BLaER1 (cell line): ENCODE results near the gene CBX7.

Experiments used
- H3K27ac ChIP-seq: shearing (Covaris generic); formaldehyde crosslinking; 2 replicates; pipeline ENCODE4 v1.8.1; 2022
- H3K27me3 ChIP-seq: shearing (Covaris generic); formaldehyde crosslinking; 2 replicates; pipeline ENCODE4 v1.8.1; 2022
- H3K36me3 ChIP-seq: shearing (Covaris generic); formaldehyde crosslinking; 2 replicates; pipeline ENCODE4 v1.8.1; 2022
- H3K4me1 ChIP-seq: shearing (Covaris generic); formaldehyde crosslinking; 2 replicates; pipeline ENCODE4 v1.8.1; 2022
- H3K4me2 ChIP-seq: shearing (Covaris generic); formaldehyde crosslinking; 2 replicates; pipeline ENCODE4 v1.8.1; 2022
- H3K4me3 ChIP-seq: shearing (Covaris generic); formaldehyde crosslinking; 2 replicates; pipeline ENCODE4 v1.8.1; 2022
- H3K9ac ChIP-seq: shearing (Covaris generic); formaldehyde crosslinking; 2 replicates; pipeline ENCODE4 v1.8.1; 2022
- H3K9me3 ChIP-seq: shearing (Covaris generic); formaldehyde crosslinking; 2 replicates; pipeline ENCODE4 v1.8.1; 2022
- H4K20me1 ChIP-seq: shearing (Covaris generic); formaldehyde crosslinking; 2 replicates; pipeline ENCODE4 v1.8.1; 2022
- Cebpa-rat ChIP-seq: shearing (Covaris generic); IDR thresholded peaks from 2 replicates; pipeline ENCODE4 v1.8.1; 2022

CBX7 gene

GRCh38 chr22:39134366-39135091 is 18.0 kb downstream of the CBX7 start:
- Histone ChIP-seq H3K36me3 (no peaks in the 10 kb centered on the region), H3K9ac (no peak overlapping the region), H3K27ac (no peak overlapping the region), H3K9me3 (no peaks in the 10 kb centered on the region), H3K4me1 (peaks cover 16% of the 10 kb centered on the region), H3K4me3 (no peak overlapping the region), H3K4me2 (no peak overlapping the region), H4K20me1 (no peaks in the 10 kb centered on the region; the same call in 1 of the 2 replicates), H3K27me3 (no peaks in the 10 kb centered on the region)
- TF ChIP-seq Cebpa-rat = no peak

GRCh38 chr22:39133871-39134270 is 18.6 kb downstream of the CBX7 start:
- no peak overlapping the region for H3K4me2 ChIP-seq
- no peak overlapping the region for H3K27ac ChIP-seq
- no peak overlapping the region for H3K4me3 ChIP-seq
- H4K20me1 ChIP-seq = no peaks in the 10 kb centered on the region; the same call in 1 of the 2 replicates
- H3K9ac ChIP-seq = no peak overlapping the region
- peaks cover 13% of the 10 kb centered on the region for H3K4me1 ChIP-seq
- H3K9me3 ChIP-seq = no peaks in the 10 kb centered on the region
- no peak for TF ChIP-seq Cebpa-rat
- H3K27me3 ChIP-seq = no peaks in the 10 kb centered on the region
- no peaks in the 10 kb centered on the region for H3K36me3 ChIP-seq

GRCh38 chr22:39132871-39133524 is 19.5 kb downstream of the CBX7 start:
- H3K27me3 ChIP-seq = no peaks in the 10 kb centered on the region
- H3K9ac ChIP-seq = no peak overlapping the region
- H3K27ac ChIP-seq = no peak overlapping the region
- TF ChIP-seq Cebpa-rat = no peak
- no peaks in the 10 kb centered on the region for H3K9me3 ChIP-seq
- no peaks in the 10 kb centered on the region; the same call in 1 of the 2 replicates for H4K20me1 ChIP-seq
- no peak overlapping the region for H3K4me3 ChIP-seq
- H3K4me1 ChIP-seq = peaks cover 4% of the 10 kb centered on the region
- H3K36me3 ChIP-seq = no peaks in the 10 kb centered on the region
- no peak overlapping the region for H3K4me2 ChIP-seq

- Histone ChIP-seq H3K9ac (no peak overlapping the region), H3K4me3 (no peak overlapping the region), H3K27ac (no peak overlapping the region), H3K36me3 (no peaks in the 10 kb centered on the region), H3K27me3 (no peaks in the 10 kb centered on the region), H4K20me1 (no peaks in the 10 kb centered on the region; the same call in 1 of the 2 replicates), H3K4me1 (no peaks in the 10 kb centered on the region; the same call in 1 of the 2 replicates), H3K4me2 (no peak overlapping the region), H3K9me3 (no peaks in the 10 kb centered on the region)
- TF ChIP-seq Cebpa-rat = no peak
These were observed 20.2 kb downstream of the CBX7 start for GRCh38 chr22:39132281-39132680.

GRCh38 chr22:39130892-39131855 is 21.3 kb downstream of the CBX7 start:
- no peaks in the 10 kb centered on the region for H3K9me3 ChIP-seq
- no peak overlapping the region for H3K4me2 ChIP-seq
- no peak for TF ChIP-seq Cebpa-rat
- no peak overlapping the region for H3K4me3 ChIP-seq
- no peaks in the 10 kb centered on the region; the same call in 1 of the 2 replicates for H4K20me1 ChIP-seq
- H3K27ac ChIP-seq = no peak overlapping the region
- no peak overlapping the region for H3K9ac ChIP-seq
- no peaks in the 10 kb centered on the region for H3K27me3 ChIP-seq
- H3K4me1 ChIP-seq = no peaks in the 10 kb centered on the region; the same call in 1 of the 2 replicates
- H3K36me3 ChIP-seq = no peaks in the 10 kb centered on the region

- H4K20me1 ChIP-seq = no peaks in the 10 kb centered on the region
- H3K4me3 ChIP-seq = no peak overlapping the region
- no peaks in the 10 kb centered on the region for H3K27me3 ChIP-seq
- no peak overlapping the region for H3K9ac ChIP-seq
- no peak for TF ChIP-seq Cebpa-rat
- H3K27ac ChIP-seq = no peak overlapping the region
- H3K9me3 ChIP-seq = no peaks in the 10 kb centered on the region
- H3K4me1 ChIP-seq = no peaks in the 10 kb centered on the region; the same call in 1 of the 2 replicates
- H3K36me3 ChIP-seq = no peaks in the 10 kb centered on the region
- H3K4me2 ChIP-seq = no peak overlapping the region
These were observed 22.3 kb downstream of the CBX7 start for GRCh38 chr22:39130152-39130704.

- TF ChIP-seq Cebpa-rat = no peak
These were observed 22.7 kb downstream of the CBX7 start for GRCh38 chr22:39129746-39130145.

GRCh38 chr22:39129081-39129480 is 23.4 kb downstream of the CBX7 start:
- Histone ChIP-seq H3K9me3 (no peaks in the 10 kb centered on the region), H4K20me1 (no peaks in the 10 kb centered on the region), H3K4me3 (no peak overlapping the region), H3K36me3 (no peaks in the 10 kb centered on the region), H3K4me1 (peaks cover 3% of the 10 kb centered on the region), H3K27ac (no peak overlapping the region), H3K27me3 (no peaks in the 10 kb centered on the region), H3K4me2 (no peak overlapping the region), H3K9ac (no peak overlapping the region)
- no peak for TF ChIP-seq Cebpa-rat

More at GRCh38 chr22:39129746-39130145, 22.7 kb downstream of the CBX7 start:
- no peaks in the 10 kb centered on the region for H3K9me3 ChIP-seq
- no peaks in the 10 kb centered on the region for H3K27me3 ChIP-seq
- H3K4me1 ChIP-seq = no peaks in the 10 kb centered on the region; the same call in 1 of the 2 replicates
- H4K20me1 ChIP-seq = no peaks in the 10 kb centered on the region
- H3K4me2 ChIP-seq = no peak overlapping the region
- H3K4me3 ChIP-seq = no peak overlapping the region
- no peak overlapping the region for H3K9ac ChIP-seq
- no peak overlapping the region for H3K27ac ChIP-seq
- H3K36me3 ChIP-seq = no peaks in the 10 kb centered on the region

- Histone ChIP-seq H3K4me3 (no peak overlapping the region), H3K9me3 (no peaks in the 10 kb centered on the region), H4K20me1 (no peaks in the 10 kb centered on the region), H3K9ac (no peak overlapping the region), H3K36me3 (no peaks in the 10 kb centered on the region), H3K4me1 (peaks cover 9% of the 10 kb centered on the region), H3K27me3 (no peaks in the 10 kb centered on the region), H3K4me2 (no peak overlapping the region), H3K27ac (no peak overlapping the region)
- TF ChIP-seq Cebpa-rat = no peak
These were observed 24.0 kb downstream of the CBX7 start for GRCh38 chr22:39128508-39128907.
